ENCODE data around the gene HOXA9.

GRCh38 chr7:27119412-27119911, 45.9 kb downstream of the HOXA9 start:
- no peak for TF ChIP-seq CTCF (IDR thresholded peaks at IDR 0.05; ENCODE audit: low read depth, low read length, missing input control)
- no peak for TF ChIP-seq REST (IDR thresholded peaks at IDR 0.05)
- no peak for TF ChIP-seq GABPA (IDR thresholded peaks at IDR 0.05 in 1 of 2, conservative IDR thresholded peaks at IDR 0.05 in 1 of 2)
